KOPT-K1 (cell line): ENCODE results near the gene NFATC4.
"Not testable (repeated sequence)": the region's sequence is repeated elsewhere in the genome, so short reads cannot be mapped to it uniquely, and the experiment has no call there.

Source experiments
- H3K27ac ChIP-seq: fragments of 200-600 bp; sonication (generic); 2 replicates; pipeline ENCODE4 v1.5.1; 2016; ENCODE audit warnings: antibody characterized with exemption, mild to moderate bottlenecking, low read depth, low read length; ENCODE audit not compliant: poor library complexity, severe bottlenecking
- H3K36me3 ChIP-seq: fragments of 200-600 bp; sonication (generic); 2 replicates; pipeline ENCODE4 v1.5.1; 2017; ENCODE audit warnings: antibody characterized with exemption, mild to moderate bottlenecking, low read length, moderate library complexity; ENCODE audit not compliant: insufficient read depth
- H3K9me3 ChIP-seq: fragments of 200-600 bp; sonication (generic); 2 replicates; pipeline ENCODE4 v1.5.1; 2017; ENCODE audit warnings: antibody characterized with exemption, low read length, mild to moderate bottlenecking; ENCODE audit not compliant: insufficient read depth, poor library complexity, severe bottlenecking

The NFATC4 gene

GRCh38 chr14:24385524-24385923, 17.5 kb downstream of the NFATC4 start:
- Histone ChIP-seq H3K9me3 (no peaks in the 10 kb centered on the region), H3K27ac (no peak overlapping the region), H3K36me3 (no peaks in the 10 kb centered on the region)

- H3K27ac ChIP-seq, result no peak overlapping the region
- no peaks in the 10 kb centered on the region for H3K9me3 ChIP-seq
- H3K36me3 ChIP-seq, result no peaks in the 10 kb centered on the region
Observed at GRCh38 chr14:24387009-24387345, 19.0 kb downstream of the NFATC4 start.

- not testable (repeated sequence) for H3K27ac ChIP-seq, H3K36me3 ChIP-seq
Observed at GRCh38 chr14:24387579-24387978, 19.6 kb downstream of the NFATC4 start.

GRCh38 chr14:24388474-24389179, 20.6 kb downstream of the NFATC4 start:
- H3K27ac ChIP-seq, result no peak overlapping the region
- H3K9me3 ChIP-seq, result no peaks in the 10 kb centered on the region
- no peaks in the 10 kb centered on the region for H3K36me3 ChIP-seq

More at GRCh38 chr14:24387579-24387978, 19.6 kb downstream of the NFATC4 start:
- not testable (repeated sequence) for H3K9me3 ChIP-seq

- no peaks in the 10 kb centered on the region for H3K36me3 ChIP-seq
- no peaks in the 10 kb centered on the region for H3K9me3 ChIP-seq
- no peak overlapping the region for H3K27ac ChIP-seq
Observed at GRCh38 chr14:24389226-24389848, 21.4 kb downstream of the NFATC4 start.

GRCh38 chr14:24390701-24391468, 22.9 kb downstream of the NFATC4 start:
- Histone ChIP-seq H3K27ac (no peak overlapping the region), H3K9me3 (no peaks in the 10 kb centered on the region)

GRCh38 chr14:24392325-24393091, 24.5 kb downstream of the NFATC4 start:
- no peaks in the 10 kb centered on the region for H3K36me3 ChIP-seq
- H3K9me3 ChIP-seq, result no peaks in the 10 kb centered on the region
- no peak overlapping the region for H3K27ac ChIP-seq

More at GRCh38 chr14:24390701-24391468, 22.9 kb downstream of the NFATC4 start:
- H3K36me3 ChIP-seq, result no peaks in the 10 kb centered on the region

- Histone ChIP-seq H3K27ac (no peak overlapping the region), H3K9me3 (no peaks in the 10 kb centered on the region), H3K36me3 (no peaks in the 10 kb centered on the region)
Observed at GRCh38 chr14:24394275-24394674, 26.3 kb downstream of the NFATC4 start.

- Histone ChIP-seq H3K36me3 (no peaks in the 10 kb centered on the region), H3K9me3 (no peaks in the 10 kb centered on the region), H3K27ac (no peak overlapping the region)
Observed at GRCh38 chr14:24395609-24396582, 27.9 kb downstream of the NFATC4 start.

- Histone ChIP-seq H3K36me3 (no peaks in the 10 kb centered on the region), H3K9me3 (no peaks in the 10 kb centered on the region), H3K27ac (no peak overlapping the region)
Observed at GRCh38 chr14:24397639-24398292, 29.8 kb downstream of the NFATC4 start.

- no peaks in the 10 kb centered on the region for H3K9me3 ChIP-seq
- no peaks in the 10 kb centered on the region for H3K36me3 ChIP-seq
- H3K27ac ChIP-seq, result no peak overlapping the region
Observed at GRCh38 chr14:24398293-24398652, 30.3 kb downstream of the NFATC4 start.

- H3K27ac ChIP-seq, result no peak within 1 kb of the TSS
- H3K9me3 ChIP-seq, result no peaks in the 10 kb centered on the region
- no peaks in the 10 kb centered on the region for H3K36me3 ChIP-seq
Observed at GRCh38 chr14:24398653-24399446, 30.9 kb downstream of the NFATC4 start, which contains the start of gene NYNRIN. TSS of gene NYNRIN (plus strand) at chr14:24399003. CDS start at chr14:24399247, 244 bp downstream.

GRCh38 chr14:24399447-24399822, 31.5 kb downstream of the NFATC4 start:
- H3K36me3 ChIP-seq, result no peaks in the 10 kb centered on the region

More at GRCh38 chr14:24399447-24399822, 31.5 kb downstream of the NFATC4 start:
- no peak overlapping the region for H3K27ac ChIP-seq
- H3K9me3 ChIP-seq, result no peaks in the 10 kb centered on the region
